ENCODE measurements around the gene CUL5.

The CUL5 gene

GRCh38 chr11:108032800-108033199 lies 24.1 kb downstream of the CUL5 start:
- H3K4me1 ChIP-seq: no peaks in the 10 kb centered on the region

GRCh38 chr11:108034034-108034433 lies 25.3 kb downstream of the CUL5 start:
- Histone ChIP-seq H3K4me3 (no peak overlapping the region), H3K27ac (no peak overlapping the region), H3K9ac (no peak overlapping the region), H3K4me2 (no peak overlapping the region), H3K27me3 (no peaks in the 10 kb centered on the region), H4K20me1 (peaks cover 41 to 100% (median 95%) of the 10 kb centered on the region in 11 experiments; a peak in 20 of 22 replicates), H3K4me1 (no peaks in the 10 kb centered on the region), H3K9me3 (replicated peaks in 1 of 11) (peaks cover 0 to 18% (median 12%) of the 10 kb centered on the region in 11 experiments; a peak in 13 of 22 replicates), H3K36me3 (peaks cover 80 to 97% (median 91%) of the 10 kb centered on the region in 11 experiments)
- TF ChIP-seq Cebpa-rat (IDR thresholded peaks at IDR 0.05): no peak

More at GRCh38 chr11:108032800-108033199, 24.1 kb downstream of the CUL5 start:
- Histone ChIP-seq H3K9me3 (replicated peaks in 1 of 11) (peaks cover 0 to 21% (median 12%) of the 10 kb centered on the region in 11 experiments; a peak in 14 of 22 replicates), H3K36me3 (peaks cover 77 to 97% (median 94%) of the 10 kb centered on the region in 11 experiments), H3K9ac (no peak overlapping the region), H4K20me1 (peaks cover 41 to 100% (median 95%) of the 10 kb centered on the region in 11 experiments; a peak in 20 of 22 replicates), H3K27ac (no peak overlapping the region), H3K4me2 (no peak overlapping the region), H3K4me3 (no peak overlapping the region), H3K27me3 (no peaks in the 10 kb centered on the region)
- TF ChIP-seq Cebpa-rat (IDR thresholded peaks at IDR 0.05): no peak

DNA sequence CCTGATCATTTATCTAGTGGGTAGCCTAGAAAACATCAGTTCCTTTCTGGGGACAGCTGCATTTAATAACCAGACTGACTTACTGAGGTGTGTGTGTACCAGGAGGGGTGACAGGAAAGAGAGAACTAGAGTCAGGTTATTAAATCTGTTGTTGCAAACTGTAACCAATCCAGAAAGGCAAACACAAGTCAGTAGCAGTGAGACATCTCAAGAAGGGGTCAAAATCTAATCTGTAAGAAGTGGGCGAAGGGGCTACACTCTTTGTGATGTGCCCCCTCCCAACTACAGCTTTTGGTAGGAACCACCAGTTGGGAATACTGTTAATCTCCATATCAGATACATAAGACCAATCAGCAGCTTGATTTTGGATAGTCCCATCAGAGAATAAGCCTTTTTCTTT lies 26.3 kb downstream of the CUL5 start:
- H3K9ac ChIP-seq: no peak overlapping the region
- H3K4me1 ChIP-seq: no peaks in the 10 kb centered on the region
- H3K27me3 ChIP-seq: no peaks in the 10 kb centered on the region
- no peak overlapping the region for H3K4me2 ChIP-seq
- no peak for TF ChIP-seq Cebpa-rat (IDR thresholded peaks at IDR 0.05)
- H3K27ac ChIP-seq: no peak overlapping the region
- no peak overlapping the region for H3K4me3 ChIP-seq
- H3K36me3 ChIP-seq: peaks cover 85 to 98% (median 92%) of the 10 kb centered on the region in 11 experiments
- H4K20me1 ChIP-seq: peaks cover 43 to 100% (median 94%) of the 10 kb centered on the region in 11 experiments; a peak in 20 of 22 replicates
- peaks cover 0 to 18% (median 11%) of the 10 kb centered on the region in 11 experiments; a peak in 12 of 22 replicates for H3K9me3 ChIP-seq (replicated peaks in 1 of 11)

DNA sequence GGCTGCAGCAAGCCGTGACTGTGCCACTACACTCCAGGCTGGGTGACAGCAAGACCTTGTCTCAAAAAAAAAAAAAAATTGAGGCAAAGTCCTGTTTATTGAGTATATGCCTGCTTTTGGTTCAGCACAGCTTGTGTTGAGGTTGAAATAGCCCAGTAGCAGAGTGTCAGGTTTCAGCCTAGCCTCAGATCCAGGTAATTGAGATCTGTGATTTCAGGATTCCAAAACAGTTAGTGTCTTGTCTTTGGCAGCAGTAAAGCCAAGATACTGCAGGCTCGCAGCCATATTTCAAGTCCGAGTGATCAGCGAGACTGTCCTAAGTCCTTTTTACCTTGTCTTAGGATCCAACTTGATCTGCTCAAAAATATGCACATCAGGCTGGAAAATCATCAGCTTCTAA lies 27.0 kb downstream of the CUL5 start:
- Histone ChIP-seq H3K27ac (no peak overlapping the region), H4K20me1 (peaks cover 37 to 100% (median 94%) of the 10 kb centered on the region in 11 experiments; a peak in 20 of 22 replicates), H3K27me3 (no peaks in the 10 kb centered on the region), H3K36me3 (peaks cover 85 to 98% (median 92%) of the 10 kb centered on the region in 11 experiments), H3K4me2 (no peak overlapping the region), H3K4me3 (no peak overlapping the region), H3K9me3 (replicated peaks in 1 of 11) (peaks cover 0 to 10% (median 6%) of the 10 kb centered on the region in 11 experiments; a peak in 9 of 22 replicates), H3K9ac (no peak overlapping the region), H3K4me1 (no peaks in the 10 kb centered on the region)
- no peak for TF ChIP-seq Cebpa-rat (IDR thresholded peaks at IDR 0.05)

- Histone ChIP-seq H3K4me1 (no peaks in the 10 kb centered on the region), H3K36me3 (peaks cover 87 to 100% (median 94%) of the 10 kb centered on the region in 11 experiments), H3K9ac (no peak overlapping the region), H4K20me1 (peaks cover 34 to 100% (median 93%) of the 10 kb centered on the region in 11 experiments; a peak in 20 of 22 replicates), H3K4me2 (no peak overlapping the region), H3K27me3 (no peaks in the 10 kb centered on the region), H3K27ac (no peak overlapping the region), H3K9me3 (replicated peaks in 1 of 11) (no peaks in the 10 kb centered on the region), H3K4me3 (no peak overlapping the region)
- no peak for TF ChIP-seq Cebpa-rat (IDR thresholded peaks at IDR 0.05)
These were observed 28.5 kb downstream of the CUL5 start for GRCh38 chr11:108037211-108037610.

DNA sequence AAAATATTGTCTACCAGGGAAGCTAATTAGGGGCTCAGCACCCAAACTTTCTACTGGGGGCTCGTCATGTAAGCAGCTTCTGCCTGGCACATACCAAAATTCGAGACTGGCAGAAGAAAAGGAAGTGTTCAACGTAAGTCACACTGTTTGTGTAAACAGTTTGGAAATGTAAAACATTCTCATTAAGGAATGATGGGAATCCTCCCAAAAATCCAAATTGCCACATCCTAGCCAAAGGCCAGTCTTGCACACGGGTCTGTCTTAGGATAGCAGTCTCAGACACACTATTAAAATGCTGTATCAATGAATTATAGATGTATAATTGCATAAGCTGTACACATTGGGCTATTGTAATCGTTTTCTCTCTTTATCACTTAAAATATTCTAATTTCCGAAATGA lies 28.9 kb downstream of the CUL5 start:
- Histone ChIP-seq H3K27me3 (no peaks in the 10 kb centered on the region), H4K20me1 (peaks cover 32 to 99% (median 93%) of the 10 kb centered on the region in 11 experiments; a peak in 20 of 22 replicates), H3K4me2 (no peak overlapping the region), H3K9ac (no peak overlapping the region), H3K4me1 (no peaks in the 10 kb centered on the region), H3K9me3 (replicated peaks in 1 of 11) (no peaks in the 10 kb centered on the region), H3K27ac (no peak overlapping the region), H3K4me3 (no peak overlapping the region), H3K36me3 (peaks cover 87 to 100% (median 96%) of the 10 kb centered on the region in 11 experiments)
- TF ChIP-seq Cebpa-rat (IDR thresholded peaks at IDR 0.05): no peak

- Histone ChIP-seq H3K9me3 (replicated peaks in 1 of 11) (no peaks in the 10 kb centered on the region), H3K4me1 (no peaks in the 10 kb centered on the region), H3K27ac (no peak overlapping the region), H3K4me3 (no peak overlapping the region), H4K20me1 (peaks cover 0 to 45% (median 21%) of the 10 kb centered on the region in 11 experiments; a peak in 14 of 22 replicates), H3K27me3 (no peaks in the 10 kb centered on the region), H3K36me3 (peaks cover 72 to 99% (median 92%) of the 10 kb centered on the region in 11 experiments), H3K9ac (no peak overlapping the region), H3K4me2 (no peak overlapping the region)
- TF ChIP-seq Cebpa-rat (IDR thresholded peaks at IDR 0.05): no peak
These were observed 39.6 kb downstream of the CUL5 start for GRCh38 chr11:108048269-108048668.

GRCh38 chr11:108062336-108062735 lies 53.6 kb downstream of the CUL5 start:
- Histone ChIP-seq H3K4me1 (no peaks in the 10 kb centered on the region), H4K20me1 (peaks cover 0 to 39% (median 8%) of the 10 kb centered on the region in 11 experiments; a peak in 12 of 22 replicates), H3K9me3 (replicated peaks in 1 of 11) (no peaks in the 10 kb centered on the region), H3K4me3 (no peak overlapping the region), H3K36me3 (peaks cover 83 to 100% (median 93%) of the 10 kb centered on the region in 11 experiments), H3K9ac (no peak overlapping the region), H3K27ac (no peak overlapping the region), H3K27me3 (no peaks in the 10 kb centered on the region), H3K4me2 (no peak overlapping the region)
- TF ChIP-seq Cebpa-rat (IDR thresholded peaks at IDR 0.05): no peak

- peaks cover 79 to 100% (median 88%) of the 10 kb centered on the region in 11 experiments for H3K36me3 ChIP-seq
- H3K27me3 ChIP-seq: no peaks in the 10 kb centered on the region
- no peaks in the 10 kb centered on the region for H3K9me3 ChIP-seq (replicated peaks in 1 of 11)
- H3K4me3 ChIP-seq: no peak overlapping the region
- H4K20me1 ChIP-seq: peaks cover 0 to 39% (median 9%) of the 10 kb centered on the region in 11 experiments; a peak in 12 of 22 replicates
- H3K4me2 ChIP-seq: no peak overlapping the region
- H3K4me1 ChIP-seq: no peaks in the 10 kb centered on the region
- no peak overlapping the region for H3K9ac ChIP-seq
- no peak for TF ChIP-seq Cebpa-rat (IDR thresholded peaks at IDR 0.05)
- H3K27ac ChIP-seq: no peak overlapping the region
These were observed 54.7 kb downstream of the CUL5 start for GRCh38 chr11:108063410-108063809.

- Histone ChIP-seq H3K9ac (no peak overlapping the region), H3K4me3 (no peak overlapping the region), H3K36me3 (peaks cover 69 to 100% (median 83%) of the 10 kb centered on the region in 11 experiments), H3K4me2 (no peak overlapping the region), H4K20me1 (peaks cover 0 to 29% (median 9%) of the 10 kb centered on the region in 11 experiments; a peak in 12 of 22 replicates), H3K9me3 (replicated peaks in 1 of 11) (no peaks in the 10 kb centered on the region), H3K27ac (no peak overlapping the region), H3K4me1 (no peaks in the 10 kb centered on the region), H3K27me3 (no peaks in the 10 kb centered on the region)
- TF ChIP-seq Cebpa-rat (IDR thresholded peaks at IDR 0.05): no peak
These were observed 61.2 kb downstream of the CUL5 start for GRCh38 chr11:108069947-108070346.

All from BLaER1 treated with 17β-estradiol and CSF1 and Interleukin-3, amounts not matched to agents 10 nM and 100 nM (cell line).